OCI-M1 (cell line): ENCODE data around the gene ASPN.
"Not testable (repeated sequence)": the region's sequence is repeated elsewhere in the genome, so short reads cannot be mapped to it uniquely, and the experiment has no call there.

Source experiments
- DNase-seq: peaks from one replicate; lab custom pipeline; 2025; lab: John Stamatoyannopoulos, UW

ASPN gene

DNA sequence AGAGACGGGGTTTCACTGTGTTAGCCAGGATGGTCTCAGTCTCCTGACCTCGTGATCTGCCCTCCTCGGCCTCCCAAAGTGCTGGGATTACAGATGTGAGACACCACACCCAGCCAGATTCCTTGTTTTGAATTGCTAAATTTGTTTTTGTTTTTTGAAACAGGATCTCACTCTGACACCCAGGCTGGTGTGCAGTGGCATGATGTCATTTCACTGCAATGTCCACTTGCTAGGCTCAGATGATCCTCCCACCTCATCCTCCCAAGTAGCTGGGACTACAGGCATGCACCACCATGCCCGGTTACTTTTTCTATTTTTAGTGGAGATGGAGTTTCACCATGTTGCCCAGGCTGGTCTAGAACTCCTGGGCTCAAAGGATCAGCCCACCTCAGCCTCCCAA is 71.1 kb downstream of the ASPN start:
- DNase-seq = not testable (repeated sequence)

DNA sequence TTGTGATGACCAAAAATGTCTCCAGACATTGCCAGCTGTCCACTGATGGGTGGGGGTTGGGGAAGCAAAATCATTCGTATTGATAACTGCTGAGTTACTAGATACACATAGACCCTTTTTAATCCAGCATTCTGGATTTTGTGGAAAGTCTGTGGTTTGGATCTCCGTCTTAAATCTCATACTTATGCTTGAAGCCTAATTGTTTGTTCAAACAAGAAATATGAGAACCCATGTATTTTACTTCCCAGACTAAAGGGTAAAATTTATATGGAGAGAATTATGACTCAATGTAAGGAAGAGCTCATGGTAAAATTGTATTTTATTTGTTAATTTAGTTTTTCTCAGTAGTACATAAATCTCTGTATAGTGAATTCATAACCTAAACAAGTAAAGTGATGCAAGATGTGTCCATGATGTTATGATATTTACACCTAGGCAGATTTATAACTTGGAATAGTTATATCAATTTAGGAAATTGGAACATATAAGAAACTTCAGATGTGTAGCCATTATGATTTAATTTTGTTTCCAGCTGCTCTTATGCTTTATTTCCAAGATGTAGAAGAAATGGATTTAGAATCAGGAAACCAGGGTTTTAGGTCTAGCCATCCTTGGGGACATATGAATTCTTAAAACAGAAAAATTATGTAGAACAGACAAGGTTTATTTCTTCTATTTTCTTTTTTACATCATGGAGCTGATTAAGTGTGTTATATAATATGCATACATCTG is 73.4 kb downstream of the ASPN start:
- no peak for DNase-seq

DNA sequence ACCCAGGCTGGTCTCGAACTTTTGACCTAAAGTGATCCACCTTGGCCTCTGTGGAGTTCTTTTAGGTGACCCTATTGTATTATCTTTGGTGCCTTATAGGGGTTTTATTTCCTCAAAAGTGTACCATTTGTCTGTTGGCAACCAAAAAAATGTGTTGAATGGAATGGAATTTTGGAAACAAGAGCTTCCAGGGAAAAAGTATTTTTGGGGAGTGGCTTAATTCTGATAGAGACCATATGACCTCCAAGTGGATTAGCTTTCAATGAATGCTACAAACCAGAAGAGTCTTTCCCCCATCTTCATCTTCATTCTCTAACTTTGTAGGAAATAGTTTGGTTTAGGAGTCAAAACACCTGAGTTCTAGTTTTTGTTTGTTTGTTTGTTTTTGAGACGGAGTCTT is 74.5 kb downstream of the ASPN start:
- DNase-seq = no peak

DNA sequence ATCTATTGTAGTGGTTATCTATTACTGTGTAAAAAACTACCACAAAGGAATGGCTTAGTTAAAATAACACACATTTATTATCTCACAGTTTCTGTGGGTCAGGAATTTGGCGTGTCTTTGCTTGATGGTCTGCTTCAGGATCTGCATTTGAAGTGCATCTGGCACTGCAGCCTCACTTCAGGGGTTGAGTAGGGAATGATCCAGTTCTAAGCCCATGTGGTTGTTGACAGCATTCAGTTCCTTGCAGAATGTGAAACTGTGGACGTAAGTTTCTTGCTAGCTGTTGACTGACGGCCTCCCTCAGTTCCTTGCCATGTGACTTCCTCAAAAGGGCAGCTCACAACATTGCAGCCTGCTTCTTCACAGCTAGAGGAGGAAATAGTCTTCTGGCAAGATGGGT is 75.8 kb downstream of the ASPN start:
- peak; percentile 82 for DNase-seq
